GM18907 (cell line): ENCODE data around the gene GMFB.

Source experiments
- ATAC-seq: cut with Tn5 transposase; IDR thresholded peaks from one replicate; pipeline ENCODE4 v1.9.1; 2021; ENCODE audit warnings: mild to moderate bottlenecking, moderate library complexity; ENCODE audit not compliant: unreplicated experiment

The GMFB gene

DNA sequence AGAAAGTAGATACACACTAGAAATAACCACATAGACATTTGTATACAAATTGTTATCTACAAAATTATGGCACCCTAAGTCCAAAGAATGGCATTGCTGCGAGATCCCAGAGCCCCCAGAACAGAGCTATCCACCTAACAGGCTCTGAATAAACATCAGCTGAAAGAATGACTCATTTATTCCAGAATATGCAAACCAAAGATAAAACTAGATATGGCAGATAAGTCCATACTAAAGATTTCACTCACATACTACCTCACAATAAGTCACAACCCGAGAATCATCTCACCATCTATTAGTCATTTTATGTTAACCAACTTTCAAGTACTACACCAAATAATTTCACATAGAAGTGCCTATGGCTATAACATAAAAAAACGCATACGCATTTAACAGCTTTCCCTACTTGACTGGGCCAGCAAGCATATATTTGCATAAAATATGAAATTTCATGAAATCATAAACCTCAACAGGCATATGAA, 53.2 kb downstream of the GMFB start:
- ATAC-seq: no peak

GRCh38 chr14:54428527-54428926, 60.3 kb downstream of the GMFB start:
- no peak for ATAC-seq

DNA sequence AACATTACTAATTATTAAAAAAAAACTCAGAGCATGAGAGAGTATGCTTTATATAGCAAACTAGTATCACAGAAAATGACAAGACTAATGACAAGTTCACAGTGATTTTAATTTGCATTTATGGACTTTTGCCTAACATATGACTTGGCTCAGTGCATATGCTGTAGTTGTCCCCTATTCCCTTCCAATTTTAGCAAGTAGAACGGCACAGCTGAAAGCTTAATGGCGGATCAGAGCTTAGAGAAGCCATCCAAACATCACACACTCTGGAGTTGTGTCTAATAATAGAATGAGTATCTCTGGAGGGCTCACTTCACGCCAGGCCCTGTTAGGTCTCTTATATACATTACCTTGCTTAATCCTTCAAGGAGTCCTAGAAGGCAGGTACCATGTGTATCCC, 60.9 kb downstream of the GMFB start:
- no peak for ATAC-seq

GRCh38 chr14:54425537-54426274, 63.1 kb downstream of the GMFB start:
- no peak for ATAC-seq

- no peak for ATAC-seq
Measured at GRCh38 chr14:54425068-54425467, 63.7 kb downstream of the GMFB start.
